Stimulated activated naive CD8-positive, alpha-beta T cell treated with anti-CD3 and anti-CD28 coated beads, Interleukin-15, amount 100 ng/mL, for 72 hours (primary cell): ENCODE results near the gene CREG1.

Experiments
- ATAC-seq: fragments of 150-1000 bp; cut with Tn5 transposase; 2 replicates; pipeline ENCODE4 v1.10.0; 2021; ENCODE audit warnings: mild to moderate bottlenecking, moderate library complexity
- DNase-seq, 2 donors: peaks; one replicate each; pipeline ENCODE4 v3.0.0; 2021 to 2022
- H3K27ac Mint-ChIP-seq, 2 donors: one replicate each; pipeline ENCODE4 v1.8.0; 2022; ENCODE audit warnings: mild to moderate bottlenecking in 2 of 2, mixed read lengths in 2 of 2, moderate library complexity in 2 of 2
- H3K27me3 Mint-ChIP-seq: one replicate; pipeline ENCODE4 v1.8.0; 2022; ENCODE audit warnings: mixed read lengths
- H3K4me1 Mint-ChIP-seq: one replicate; pipeline ENCODE4 v1.8.0; 2022; ENCODE audit warnings: mild to moderate bottlenecking, mixed read lengths
- H3K4me3 Mint-ChIP-seq, 2 donors: one replicate each; pipeline ENCODE4 v1.8.0; 2022; ENCODE audit warnings: mild to moderate bottlenecking in 2 of 2, mixed read lengths in 2 of 2, moderate library complexity in 1 of 2
- H3K9me3 Mint-ChIP-seq, 2 donors: one replicate each; pipeline ENCODE4 v1.8.0; 2022; ENCODE audit warnings: mixed read lengths in 2 of 2

Gene CREG1

GRCh38 chr1:167548059-167548932, 5.3 kb downstream of the CREG1 start:
- Mint-ChIP-seq H3K4me1 (peaks cover 33% of the 10 kb centered on the region), H3K27me3 (no peaks in the 10 kb centered on the region), H3K4me3 (no peak overlapping the region), H3K9me3 (no peaks in the 10 kb centered on the region), H3K27ac (no peak overlapping the region)
- ATAC-seq (no peak), DNase-seq (no peak)

- Mint-ChIP-seq H3K27me3 (no peaks in the 10 kb centered on the region), H3K4me3 (no peak overlapping the region), H3K9me3 (no peaks in the 10 kb centered on the region), H3K4me1 (peaks cover 32% of the 10 kb centered on the region), H3K27ac (no peak overlapping the region)
- ATAC-seq (no peak), DNase-seq (no peak)
Observed at GRCh38 chr1:167546935-167547334, 6.6 kb downstream of the CREG1 start.

- Mint-ChIP-seq H3K9me3 (no peaks in the 10 kb centered on the region), H3K27me3 (no peaks in the 10 kb centered on the region), H3K27ac (no peak overlapping the region), H3K4me1 (peaks cover 30% of the 10 kb centered on the region), H3K4me3 (no peak overlapping the region)
- no peak for DNase-seq
- ATAC-seq: no peak
Observed at GRCh38 chr1:167545349-167545748, 8.2 kb downstream of the CREG1 start.

- no peaks in the 10 kb centered on the region for H3K27me3 Mint-ChIP-seq
- peak overlapping the region in 1 of 2 donors; percentile 53 for H3K27ac Mint-ChIP-seq
- ATAC-seq: peak; percentile 74
- no peak overlapping the region for H3K4me3 Mint-ChIP-seq
- peaks cover 37% of the 10 kb centered on the region for H3K4me1 Mint-ChIP-seq
- peak in 1 of 2 donors; percentile 39 for DNase-seq
- H3K9me3 Mint-ChIP-seq: no peaks in the 10 kb centered on the region
Observed at GRCh38 chr1:167544447-167545093, 9.0 kb downstream of the CREG1 start.

- peak overlapping the region in 1 of 2 donors; percentile 59 for H3K27ac Mint-ChIP-seq
- no peak for DNase-seq
- no peaks in the 10 kb centered on the region for H3K27me3 Mint-ChIP-seq
- ATAC-seq: no peak
- no peak overlapping the region for H3K4me3 Mint-ChIP-seq
- peaks cover 44% of the 10 kb centered on the region for H3K4me1 Mint-ChIP-seq
- H3K9me3 Mint-ChIP-seq: no peaks in the 10 kb centered on the region
Observed at GRCh38 chr1:167543199-167543990, 10.2 kb downstream of the CREG1 start.

GRCh38 chr1:167542109-167543032, 11.2 kb downstream of the CREG1 start:
- DNase-seq (no peak), ATAC-seq (peak; percentile 70)
- Mint-ChIP-seq H3K9me3 (no peaks in the 10 kb centered on the region), H3K27me3 (no peaks in the 10 kb centered on the region), H3K27ac (no peak overlapping the region), H3K4me1 (peaks cover 49% of the 10 kb centered on the region), H3K4me3 (no peak overlapping the region)

- H3K9me3 Mint-ChIP-seq: no peaks in the 10 kb centered on the region
- no peak overlapping the region for H3K27ac Mint-ChIP-seq
- no peaks in the 10 kb centered on the region for H3K27me3 Mint-ChIP-seq
- DNase-seq (no peak), ATAC-seq (no peak)
- H3K4me1 Mint-ChIP-seq: peaks cover 49% of the 10 kb centered on the region
- H3K4me3 Mint-ChIP-seq: no peak overlapping the region
Observed at GRCh38 chr1:167541610-167542009, 12.0 kb downstream of the CREG1 start.

- ATAC-seq (no peak), DNase-seq (no peak)
- Mint-ChIP-seq H3K27me3 (no peaks in the 10 kb centered on the region), H3K4me3 (no peak overlapping the region), H3K4me1 (peaks cover 49% of the 10 kb centered on the region), H3K27ac (no peak overlapping the region), H3K9me3 (no peaks in the 10 kb centered on the region)
Observed at GRCh38 chr1:167541003-167541402, 12.6 kb downstream of the CREG1 start.

GRCh38 chr1:167538657-167539056, 14.9 kb downstream of the CREG1 start:
- no peaks in the 10 kb centered on the region for H3K9me3 Mint-ChIP-seq
- H3K4me3 Mint-ChIP-seq: peak overlapping the region in 1 of 2 donors; percentile 30
- peak overlapping the region in 1 of 2 donors; percentile 78 for H3K27ac Mint-ChIP-seq
- no peak for ATAC-seq
- DNase-seq: no peak
- peaks cover 41% of the 10 kb centered on the region for H3K4me1 Mint-ChIP-seq
- no peaks in the 10 kb centered on the region for H3K27me3 Mint-ChIP-seq

GRCh38 chr1:167533851-167534300, 19.7 kb downstream of the CREG1 start:
- Mint-ChIP-seq H3K27me3 (no peaks in the 10 kb centered on the region), H3K27ac (no peak overlapping the region)
- peak; percentile 80 for ATAC-seq

GRCh38 chr1:167532964-167533824, 20.4 kb downstream of the CREG1 start:
- Mint-ChIP-seq H3K27me3 (no peaks in the 10 kb centered on the region), H3K9me3 (no peaks in the 10 kb centered on the region), H3K4me1 (peaks cover 19% of the 10 kb centered on the region), H3K27ac (no peak overlapping the region), H3K4me3 (no peak overlapping the region)
- no peak for DNase-seq
- peak; percentile 28 for ATAC-seq

More at GRCh38 chr1:167533851-167534300, 19.7 kb downstream of the CREG1 start:
- Mint-ChIP-seq H3K4me1 (peaks cover 26% of the 10 kb centered on the region), H3K9me3 (no peaks in the 10 kb centered on the region), H3K4me3 (no peak overlapping the region)
- peak; percentile 54 to 59 for DNase-seq

- DNase-seq (no peak), ATAC-seq (no peak)
- H3K4me1 Mint-ChIP-seq: peaks cover 16% of the 10 kb centered on the region
- no peak overlapping the region for H3K27ac Mint-ChIP-seq
- no peak overlapping the region for H3K4me3 Mint-ChIP-seq
- no peaks in the 10 kb centered on the region for H3K27me3 Mint-ChIP-seq
- H3K9me3 Mint-ChIP-seq: no peaks in the 10 kb centered on the region
Observed at GRCh38 chr1:167532375-167532774, 21.2 kb downstream of the CREG1 start.

- peaks cover 23% of the 10 kb centered on the region for H3K4me1 Mint-ChIP-seq
- no peak for DNase-seq
- H3K27me3 Mint-ChIP-seq: no peaks in the 10 kb centered on the region
- ATAC-seq: no peak
- H3K4me3 Mint-ChIP-seq: no peak overlapping the region
- H3K9me3 Mint-ChIP-seq: no peaks in the 10 kb centered on the region
- no peak overlapping the region for H3K27ac Mint-ChIP-seq
Observed at GRCh38 chr1:167529829-167530474, 23.6 kb downstream of the CREG1 start.
